Adrenal gland (tissue), 12 donors: ENCODE measurements around the gene RHO. TPM values are rescaled to one million over a fixed set of nuclear protein-coding genes. Genes with fewer than 3 reads are reported as not detected.
A peak's percentile ranks its signal among the peaks of the same experiment; 100 is the strongest.

Source experiments
- DNase-seq, 7 donors: peaks; one replicate each; pipeline ENCODE4 v3.0.0-alpha.2; 2019 to 2020
- H3K27ac ChIP-seq, 5 donors: fragments of 200-600 bp; sonication (generic) in 4 of 5; 1 replicate in 3 of 5; 2 replicates in 2 of 5; pipeline versions ENCODE4 v1.5.1 to v1.8.0; 2016 to 2020; ENCODE audit warnings: mild to moderate bottlenecking in 1 of 5
- H3K27me3 ChIP-seq: fragments of 200-600 bp; 2 replicates; pipeline ENCODE4 v1.8.0; 2021
- H3K36me3 ChIP-seq, 2 donors: fragments of 200-600 bp; replicated peaks in 1 of 2; 1 replicate in 1 of 2; 2 replicates in 1 of 2; pipeline versions ENCODE4 v1.5.1 to v1.8.0; 2018 to 2022
- H3K4me1 ChIP-seq, 2 donors: fragments of 200-600 bp; replicated peaks in 1 of 2; 1 replicate in 1 of 2; 2 replicates in 1 of 2; pipeline versions ENCODE4 v1.5.1 to v1.8.0; 2018 to 2021
- H3K4me3 ChIP-seq, 4 donors: fragments of 200-600 bp; sonication (generic) in 3 of 4; one replicate each; pipeline ENCODE4 v1.5.1; 2016 to 2018
- H3K9me3 ChIP-seq, 3 donors: fragments of 200-600 bp; sonication (generic) in 1 of 3; replicated peaks in 1 of 3; 1 replicate in 2 of 3; 2 replicates in 1 of 3; pipeline versions ENCODE4 v1.5.1 to v1.8.0; 2016 to 2021
- CTCF ChIP-seq, 6 experiments: fragments of 450-650 bp in 4 of 6; fragments of 200-600 bp in 2 of 6; sonication (generic) in 1 of 6; IDR thresholded peaks; 1 replicate in 5 of 6; 2 replicates in 1 of 6; pipeline versions ENCODE4 v1.5.1 to v1.8.0; 2016 to 2021; ENCODE audit warnings: antibody characterized with exemption in 6 of 6, mild to moderate bottlenecking in 2 of 6, moderate library complexity in 1 of 6
- POLR2A ChIP-seq, 2 donors: fragments of 450-650 bp; IDR thresholded peaks; one replicate each; pipeline ENCODE4 v1.6.1; 2017; ENCODE audit warnings: antibody characterized with exemption in 2 of 2, mild to moderate bottlenecking in 2 of 2, moderate library complexity in 1 of 2
- WGBS, 4 donors: extraction: QIAGEN DNeasy Blood & Tissue Kit in 2 of 4; methylation state at CpG; one replicate each; pipeline versions ENCODE4 v1.1.5 to v1.1.7; 2013 to 2017; 5-methylcytosine and 5-hydroxymethylcytosine counted together
- intact Hi-C, 2 donors: fragments of 100-400 bp; cut with DNase I; formaldehyde crosslinking; loops; one replicate each; pipeline versions ENCODE4 v1.14.1 to v1.15.0; 2022 to 2023
- polyA plus RNA-seq, 3 donors: library from polyadenylated mRNA; stranded (reverse); fragments of 200-250 nt in 2 of 3; fragments of 350-450 nt in 1 of 3; fragmentation: Illumina TruSeq in 1 of 3; extraction: RNeasy Lipid Tissue Mini Kit (QIAGEN cat#74804) in 1 of 3; gene quantifications; one replicate each; pipeline ENCODE4 v1.2.3, GENCODE V29; 2013 to 2014
- total RNA-seq, 9 donors: library from RNA; depleted of rRNA in 4 of 9; stranded (reverse); fragments of >200 nt in 4 of 9; fragments of 120-200 nt in 1 of 9; fragmentation: NEBNext Ultra II Directional in 1 of 9; extraction: Animal tissue kit (Norgen Biotek cat#: 25700) in 1 of 9; gene quantifications; one replicate each; pipeline versions ENCODE4 v1.1.0 to v1.2.4, GENCODE V29; 2013 to 2023
- donor health status: healthy with polysubstance abuse.
- donor health status: Bipolar disorder and iron deficiency.
- donor health status: DM: yes; HTN: yes; CAD: no.
- donor health status: DM: no; HTN: no; CAD: no.
- donor health status: DM: no; HTN: no; CAD: no.
- donor health status: DM: yes; HTN: yes; CAD: no.

RHO gene
- total and polyA plus RNA-seq, 12 donors = not detected

GRCh38 chr3:129567939-129568338 lies 39.5 kb downstream of the RHO start:
- Histone ChIP-seq H3K9me3 (no peaks in the 10 kb centered on the region), H3K27me3 (no peaks in the 10 kb centered on the region), H3K27ac (peak overlapping the region in 1 of 5 donors; percentile 58), H3K36me3 (peaks cover 0 to 59% of the 10 kb centered on the region in 2 donors), H3K4me1 (no peaks in the 10 kb centered on the region), H3K4me3 (no peak overlapping the region)
- intact Hi-C loops = no loop called here
- WGBS, 4 donors = 54 to 70% (median 66%) methylated on average over 6 of the region's 6 CpGs
- TF ChIP-seq CTCF (IDR thresholded peaks at IDR 0.05) = no peak
- TF ChIP-seq POLR2A (IDR thresholded peaks at IDR 0.05) = no peak
- DNase-seq = no peak

DNA sequence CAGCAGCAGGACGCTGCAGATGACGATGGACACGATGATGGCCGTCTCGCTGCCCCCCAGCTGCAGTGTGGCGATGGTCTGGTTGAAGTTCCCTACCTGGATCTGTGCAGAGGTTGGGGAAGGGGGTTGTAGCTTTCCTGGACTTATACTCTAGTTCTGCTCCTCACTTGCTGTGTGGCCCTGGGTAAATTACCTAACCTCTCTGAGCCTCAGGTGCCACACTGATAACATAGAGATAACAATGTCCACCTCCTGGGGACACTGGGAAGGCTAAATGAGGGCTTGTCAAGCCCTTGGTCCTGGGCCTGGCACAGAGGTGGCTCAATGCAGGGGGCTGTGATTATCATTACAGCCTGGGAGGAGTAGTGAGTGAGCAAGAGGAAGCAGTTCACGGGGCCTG lies 41.4 kb downstream of the RHO start:
- Histone ChIP-seq H3K9me3 (no peaks in the 10 kb centered on the region), H3K27me3 (no peaks in the 10 kb centered on the region), H3K27ac (no peak overlapping the region), H3K4me1 (no peaks in the 10 kb centered on the region), H3K4me3 (no peak overlapping the region), H3K36me3 (peaks cover 0 to 73% of the 10 kb centered on the region in 2 donors)
- no peak for DNase-seq
- intact Hi-C loops = no loop called here
- WGBS, 4 donors = 87 to 97% (median 93%) methylated on average over 6 to 7 of the region's 7 CpGs
- no peak for TF ChIP-seq CTCF (IDR thresholded peaks at IDR 0.05)
- no peak for TF ChIP-seq POLR2A (IDR thresholded peaks at IDR 0.05)

- intact Hi-C loops = no loop called here
- no peaks in the 10 kb centered on the region for H3K27me3 ChIP-seq
- no peaks in the 10 kb centered on the region for H3K9me3 ChIP-seq
- DNase-seq = no peak
- H3K4me1 ChIP-seq = peaks cover 0 to 3% of the 10 kb centered on the region in 2 donors
- no peak for TF ChIP-seq POLR2A (IDR thresholded peaks at IDR 0.05)
- no peak for TF ChIP-seq CTCF (IDR thresholded peaks at IDR 0.05)
- peaks cover 0 to 63% of the 10 kb centered on the region in 2 donors for H3K36me3 ChIP-seq
- H3K4me3 ChIP-seq = no peak overlapping the region
- H3K27ac ChIP-seq = no peak overlapping the region
- WGBS, 4 donors = 93 to 98% (median 93%) methylated on average over 7 to 22 of the region's 22 CpGs
These were observed 43.4 kb downstream of the RHO start for GRCh38 chr3:129571605-129572547.

GRCh38 chr3:129572603-129573002 lies 44.2 kb downstream of the RHO start:
- no peak for DNase-seq
- H3K4me3 ChIP-seq = no peak overlapping the region
- peaks cover 0 to 10% of the 10 kb centered on the region in 2 donors for H3K4me1 ChIP-seq
- no peak overlapping the region for H3K27ac ChIP-seq
- H3K36me3 ChIP-seq = peaks cover 0 to 63% of the 10 kb centered on the region in 2 donors
- WGBS, 4 donors = 76 to 89% (median 85%) methylated on average over 3 to 18 of the region's 18 CpGs
- intact Hi-C loops = no loop called here
- H3K27me3 ChIP-seq = no peaks in the 10 kb centered on the region
- H3K9me3 ChIP-seq = no peaks in the 10 kb centered on the region
- TF ChIP-seq CTCF (IDR thresholded peaks at IDR 0.05) (no peak), POLR2A (IDR thresholded peaks at IDR 0.05) (no peak)
